H9 (cell line): Measurements from ENCODE around the gene RAB40B. TPM values are rescaled to one million over a fixed set of nuclear protein-coding genes. Genes with fewer than 3 reads are reported as not detected.

ENCODE experiments used
- DNase-seq: peaks from one replicate; pipeline ENCODE4 v3.0.0-alpha.2; 2017
- H2AFZ ChIP-seq: one replicate; pipeline ENCODE4 v1.6.1; 2013; ENCODE audit warnings: mild to moderate bottlenecking, low read length, control low read depth, moderate library complexity
- H2AK5ac ChIP-seq: 2 replicates; pipeline ENCODE4 v1.6.1; 2013; ENCODE audit warnings: low read length, control low read depth, mixed read lengths; ENCODE audit not compliant: insufficient read length
- H2BK120ac ChIP-seq: one replicate; pipeline ENCODE4 v1.6.1; 2013; ENCODE audit warnings: low read depth, mild to moderate bottlenecking, low read length, control low read depth, inconsistent platforms; ENCODE audit not compliant: poor library complexity, severe bottlenecking
- H2BK12ac ChIP-seq: 2 replicates; pipeline ENCODE4 v1.6.1; 2013; ENCODE audit warnings: low read length, control low read depth, mixed read lengths, low read depth; ENCODE audit not compliant: insufficient read length
- H2BK15ac ChIP-seq: 2 replicates; pipeline ENCODE4 v1.6.1; 2013; ENCODE audit warnings: low read depth, low read length, control low read depth
- H2BK20ac ChIP-seq: one replicate; pipeline ENCODE4 v1.6.1; 2013; ENCODE audit warnings: low read depth, mild to moderate bottlenecking, low read length, control low read depth, inconsistent platforms; ENCODE audit not compliant: poor library complexity, severe bottlenecking
- H2BK5ac ChIP-seq: 2 replicates; pipeline ENCODE4 v1.6.1; 2013; ENCODE audit warnings: low read length, control low read depth, mixed read lengths; ENCODE audit not compliant: insufficient read length
- H3K14ac ChIP-seq: 2 replicates; pipeline ENCODE4 v1.6.1; 2013; ENCODE audit warnings: low read length, control low read depth; ENCODE audit not compliant: insufficient read depth
- H3K18ac ChIP-seq: 2 replicates; pipeline ENCODE4 v1.6.1; 2013; ENCODE audit warnings: low read depth, mild to moderate bottlenecking, mixed read lengths, low read length, control low read depth; ENCODE audit not compliant: insufficient read length
- H3K23ac ChIP-seq: 2 replicates; pipeline ENCODE4 v1.6.1; 2013; ENCODE audit warnings: low read length, control low read depth, mixed read lengths, low read depth; ENCODE audit not compliant: insufficient read length
- H3K23me2 ChIP-seq: 2 replicates; pipeline ENCODE4 v1.6.1; 2013; ENCODE audit warnings: low read depth, mild to moderate bottlenecking, mixed read lengths, low read length, control low read depth; ENCODE audit not compliant: insufficient read length, poor library complexity, severe bottlenecking
- H3K27ac ChIP-seq: 2 replicates; pipeline ENCODE4 v1.5.1; 2013; ENCODE audit warnings: low read length, control low read depth, mixed read lengths, low read depth; ENCODE audit not compliant: insufficient read length
- H3K27me3 ChIP-seq: 2 replicates; pipeline ENCODE4 v1.6.1; 2013; ENCODE audit warnings: low read length, control low read depth, inconsistent platforms; ENCODE audit not compliant: insufficient read depth
- H3K4ac ChIP-seq: 2 replicates; pipeline ENCODE4 v1.6.1; 2013; ENCODE audit warnings: low read depth, mild to moderate bottlenecking, control low read depth, inconsistent platforms, low read length, moderate library complexity
- H3K4me1 ChIP-seq: 2 replicates; pipeline ENCODE4 v1.6.1; 2013; ENCODE audit warnings: low read length, control low read depth, inconsistent platforms; ENCODE audit not compliant: insufficient read depth
- H3K4me2 ChIP-seq: 2 replicates; pipeline ENCODE4 v1.6.1; 2013; ENCODE audit warnings: low read length, control low read depth, mixed read lengths; ENCODE audit not compliant: insufficient read length, insufficient read depth
- H3K56ac ChIP-seq: 2 replicates; pipeline ENCODE4 v1.6.1; 2013; ENCODE audit warnings: low read depth, mild to moderate bottlenecking, mixed read lengths, low read length, control low read depth; ENCODE audit not compliant: insufficient read length
- H3K79me1 ChIP-seq: 2 replicates; pipeline ENCODE4 v1.6.1; 2013; ENCODE audit warnings: low read depth, mild to moderate bottlenecking, moderate library complexity, low read length, control low read depth, inconsistent platforms; ENCODE audit not compliant: insufficient read depth, poor library complexity, severe bottlenecking
- H3K79me2 ChIP-seq: 2 replicates; pipeline ENCODE4 v1.6.1; 2013; ENCODE audit warnings: low read length, control low read depth, inconsistent platforms; ENCODE audit not compliant: insufficient read depth
- H3K9ac ChIP-seq: 2 replicates; pipeline ENCODE4 v1.6.1; 2013; ENCODE audit warnings: low read length, control low read depth, mixed read lengths; ENCODE audit not compliant: insufficient read length; ENCODE audit errors: extremely low read depth
- H3K9me3 ChIP-seq: one replicate; pipeline ENCODE4 v1.6.1; 2013; ENCODE audit warnings: low read depth, low read length, inconsistent platforms; ENCODE audit not compliant: control insufficient read depth
- H3T11ph ChIP-seq: one replicate; pipeline ENCODE4 v1.6.1; 2013; ENCODE audit warnings: mild to moderate bottlenecking, low read length, control low read depth, inconsistent platforms
- H4K20me1 ChIP-seq: one replicate; pipeline ENCODE4 v1.6.1; 2013; ENCODE audit not compliant: control insufficient read depth, insufficient read length, insufficient read depth
- H4K5ac ChIP-seq: 2 replicates; pipeline ENCODE4 v1.6.1; 2013; ENCODE audit warnings: low read depth, mild to moderate bottlenecking, mixed read lengths, low read length, control low read depth; ENCODE audit not compliant: insufficient read length
- H4K8ac ChIP-seq: replicated peaks from 2 replicates; pipeline ENCODE4 v1.6.1; 2013; ENCODE audit warnings: low read length, control low read depth, mixed read lengths, low read depth; ENCODE audit not compliant: insufficient read length
- H4K91ac ChIP-seq: 2 replicates; pipeline ENCODE4 v1.6.1; 2013; ENCODE audit warnings: low read depth, mild to moderate bottlenecking, moderate library complexity, mixed read lengths, low read length, control low read depth; ENCODE audit not compliant: insufficient read length
- H3K27ac Mint-ChIP-seq, 3 experiments: 2 replicates in 2 of 3; 3 replicates in 1 of 3; pipeline ENCODE4 v1.8.0; 2020 to 2021; ENCODE audit warnings: mixed read lengths in 3 of 3, mild to moderate bottlenecking in 1 of 3, moderate library complexity in 1 of 3
- H3K27me3 Mint-ChIP-seq: 2 replicates; pipeline ENCODE4 v1.8.0; 2021; ENCODE audit warnings: low read depth, mild to moderate bottlenecking, moderate library complexity, mixed read lengths
- H3K36me3 Mint-ChIP-seq, 3 experiments: 2 replicates in 2 of 3; 3 replicates in 1 of 3; pipeline ENCODE4 v1.8.0; 2020 to 2021; ENCODE audit warnings: low read depth in 3 of 3, mixed read lengths in 3 of 3; ENCODE audit not compliant: insufficient read depth in 1 of 3
- H3K4me1 Mint-ChIP-seq, 2 experiments: 2 replicates each; pipeline ENCODE4 v1.8.0; 2020; ENCODE audit warnings: mixed read lengths in 2 of 2
- H3K4me3 Mint-ChIP-seq, 2 experiments: 2 replicates in 1 of 2; 3 replicates in 1 of 2; pipeline ENCODE4 v1.8.0; 2020 to 2021; ENCODE audit warnings: mild to moderate bottlenecking in 2 of 2, mixed read lengths in 2 of 2, moderate library complexity in 1 of 2
- H3K9me3 Mint-ChIP-seq, 2 experiments: 2 replicates in 1 of 2; 3 replicates in 1 of 2; pipeline ENCODE4 v1.8.0; 2020; ENCODE audit warnings: mild to moderate bottlenecking in 2 of 2, mixed read lengths in 2 of 2, moderate library complexity in 1 of 2
- WGBS: extraction: QIAGEN DNeasy Blood & Tissue Kit; methylation state at CpG from one replicate; pipeline ENCODE4 v1.1.7; 2013; ENCODE audit warnings: missing lambda C conversion rate, low lambda C conversion rate, mixed read lengths; ENCODE audit not compliant: insufficient read length; ENCODE audit errors: extremely low coverage; 5-methylcytosine and 5-hydroxymethylcytosine counted together
- total RNA-seq: library from RNA; stranded (reverse); gene quantifications from 2 replicates; pipeline ENCODE4 v1.2.1, GENCODE V29; 2021
- TF ChIP-seq, protein P1 (sequence below): fragments of 200-600 bp; sonication (generic); conservative IDR thresholded peaks from 3 replicates; pipeline ENCODE4 v1.8.0; 2021; ENCODE audit warnings: antibody characterized with exemption, mild to moderate bottlenecking

Gene RAB40B
- total RNA-seq, 1 experiment from 2014 or later = 3.5 TPM

DNA sequence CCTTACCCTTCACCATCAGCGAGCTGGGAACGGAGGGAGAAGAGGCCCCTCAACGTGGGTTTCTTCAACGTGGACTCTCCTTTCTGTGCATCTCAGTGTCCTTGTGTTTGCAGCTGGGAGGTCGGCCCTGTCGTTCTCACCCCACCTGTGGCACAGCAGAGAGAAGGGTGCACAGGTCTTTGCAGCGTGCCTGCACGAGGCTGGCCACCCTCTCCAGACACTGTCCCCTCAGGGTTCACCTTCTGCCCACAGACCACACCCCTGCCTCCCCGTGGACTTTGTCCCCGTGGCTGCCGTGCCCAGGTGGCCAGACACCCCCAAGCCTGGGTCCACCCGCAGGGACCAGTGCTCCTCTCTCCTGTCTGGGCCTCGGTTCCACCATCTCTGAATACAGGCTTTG lies 43.0 kb downstream of the RAB40B start:
- Histone ChIP-seq H2BK120ac (no peak overlapping the region), H3K79me2 (no peaks in the 10 kb centered on the region), H4K91ac (no peak overlapping the region), H3K9ac (no peak overlapping the region), H4K8ac (no peak overlapping the region), H3K23ac (no peak overlapping the region), H2AFZ (no peak overlapping the region), H3K4ac (no peak overlapping the region), H2BK12ac (no peak overlapping the region), H3K27me3 (no peaks in the 10 kb centered on the region), H3K4me1 (no peaks in the 10 kb centered on the region), H2AK5ac (no peak overlapping the region), H2BK15ac (no peak overlapping the region), H2BK20ac (no peak overlapping the region), H3K56ac (no peak overlapping the region), H3T11ph (no peak overlapping the region), H3K18ac (no peak overlapping the region), H3K79me1 (no peaks in the 10 kb centered on the region), H4K20me1 (no peaks in the 10 kb centered on the region), H3K23me2 (no peaks in the 10 kb centered on the region), H3K14ac (no peak overlapping the region), H3K9me3 (no peaks in the 10 kb centered on the region), H4K5ac (no peak overlapping the region), H3K4me2 (no peak overlapping the region), H3K27ac (no peak overlapping the region), H2BK5ac (no peak overlapping the region)
- TF ChIP-seq, protein P1, sequence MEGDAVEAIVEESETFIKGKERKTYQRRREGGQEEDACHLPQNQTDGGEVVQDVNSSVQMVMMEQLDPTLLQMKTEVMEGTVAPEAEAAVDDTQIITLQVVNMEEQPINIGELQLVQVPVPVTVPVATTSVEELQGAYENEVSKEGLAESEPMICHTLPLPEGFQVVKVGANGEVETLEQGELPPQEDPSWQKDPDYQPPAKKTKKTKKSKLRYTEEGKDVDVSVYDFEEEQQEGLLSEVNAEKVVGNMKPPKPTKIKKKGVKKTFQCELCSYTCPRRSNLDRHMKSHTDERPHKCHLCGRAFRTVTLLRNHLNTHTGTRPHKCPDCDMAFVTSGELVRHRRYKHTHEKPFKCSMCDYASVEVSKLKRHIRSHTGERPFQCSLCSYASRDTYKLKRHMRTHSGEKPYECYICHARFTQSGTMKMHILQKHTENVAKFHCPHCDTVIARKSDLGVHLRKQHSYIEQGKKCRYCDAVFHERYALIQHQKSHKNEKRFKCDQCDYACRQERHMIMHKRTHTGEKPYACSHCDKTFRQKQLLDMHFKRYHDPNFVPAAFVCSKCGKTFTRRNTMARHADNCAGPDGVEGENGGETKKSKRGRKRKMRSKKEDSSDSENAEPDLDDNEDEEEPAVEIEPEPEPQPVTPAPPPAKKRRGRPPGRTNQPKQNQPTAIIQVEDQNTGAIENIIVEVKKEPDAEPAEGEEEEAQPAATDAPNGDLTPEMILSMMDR = no peak
- Mint-ChIP-seq H3K4me3 (no peak overlapping the region), H3K9me3 (peaks cover 0 to 7% of the 10 kb centered on the region in 2 experiments; a peak in 1 of 5 replicates), H3K36me3 (no peaks in the 10 kb centered on the region; a peak in 1 of 7 replicates), H3K27me3 (peaks cover 6% of the 10 kb centered on the region), H3K27ac (no peak overlapping the region), H3K4me1 (no peaks in the 10 kb centered on the region)
- no CpG with 5 or more reads among the region's 13 CpGs for WGBS
- no peak for DNase-seq
